GM19351 (cell line): ENCODE results near the gene LYRM1.
"Not testable (repeated sequence)": the region's sequence is repeated elsewhere in the genome, so short reads cannot be mapped to it uniquely, and the experiment has no call there.

ENCODE experiments used
- ATAC-seq: cut with Tn5 transposase; IDR thresholded peaks from one replicate; pipeline ENCODE4 v1.9.1; 2021; ENCODE audit warnings: mild to moderate bottlenecking, moderate library complexity; ENCODE audit not compliant: unreplicated experiment

LYRM1 gene

DNA sequence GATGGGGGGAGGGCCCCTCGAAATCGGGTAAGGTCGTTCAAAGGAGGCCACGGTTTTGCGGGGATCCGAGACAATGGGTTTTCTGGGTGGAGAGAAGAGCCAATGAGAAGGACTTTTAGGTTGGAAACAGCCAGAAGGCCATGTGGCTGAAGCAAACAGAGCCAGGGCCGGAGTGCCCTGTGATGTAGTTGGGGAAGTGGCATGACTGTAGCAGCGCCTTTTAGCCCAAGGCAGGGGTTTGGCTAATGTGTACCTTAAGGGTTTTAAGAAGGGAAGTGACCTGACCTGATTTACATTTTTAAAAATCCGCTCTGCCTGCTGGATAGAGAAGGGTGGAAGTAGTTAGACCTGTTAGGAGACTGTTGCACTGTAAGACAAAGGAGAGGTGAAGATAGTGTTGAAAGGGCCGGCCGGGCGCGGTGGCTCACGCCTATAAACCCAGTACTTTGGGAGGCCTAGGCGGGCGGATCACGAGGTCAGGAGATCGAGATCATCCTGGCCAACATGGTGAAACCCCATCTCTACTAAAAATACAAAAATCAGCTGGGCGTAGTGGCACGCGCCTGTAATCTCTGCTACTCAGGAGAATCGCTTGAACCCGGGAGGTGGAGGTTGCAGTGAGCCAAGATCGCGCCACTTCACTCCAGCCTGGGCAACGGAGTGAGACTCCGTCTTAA is 1.0 kb downstream of the LYRM1 start:
- peak; percentile 27 for ATAC-seq

DNA sequence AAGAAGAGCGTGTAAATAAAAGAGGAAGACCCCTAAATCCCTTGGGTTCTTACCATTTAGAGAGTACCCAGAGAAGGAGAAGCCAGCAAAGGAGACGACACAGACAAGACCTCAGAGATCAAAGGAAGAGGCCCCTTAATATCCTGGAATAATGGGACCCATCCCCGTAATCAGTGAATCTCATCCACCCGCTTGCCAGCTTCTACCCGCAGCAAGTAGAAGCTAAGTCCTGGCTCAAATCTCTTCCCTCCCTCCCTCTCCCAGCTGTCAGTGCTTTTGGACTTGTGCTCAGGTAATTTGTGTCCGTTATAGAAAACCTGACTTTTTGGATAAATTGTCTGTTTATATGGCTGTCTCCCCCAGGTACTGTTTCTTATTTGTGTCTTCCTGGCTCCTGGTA is 1.9 kb downstream of the LYRM1 start:
- ATAC-seq: no peak

DNA sequence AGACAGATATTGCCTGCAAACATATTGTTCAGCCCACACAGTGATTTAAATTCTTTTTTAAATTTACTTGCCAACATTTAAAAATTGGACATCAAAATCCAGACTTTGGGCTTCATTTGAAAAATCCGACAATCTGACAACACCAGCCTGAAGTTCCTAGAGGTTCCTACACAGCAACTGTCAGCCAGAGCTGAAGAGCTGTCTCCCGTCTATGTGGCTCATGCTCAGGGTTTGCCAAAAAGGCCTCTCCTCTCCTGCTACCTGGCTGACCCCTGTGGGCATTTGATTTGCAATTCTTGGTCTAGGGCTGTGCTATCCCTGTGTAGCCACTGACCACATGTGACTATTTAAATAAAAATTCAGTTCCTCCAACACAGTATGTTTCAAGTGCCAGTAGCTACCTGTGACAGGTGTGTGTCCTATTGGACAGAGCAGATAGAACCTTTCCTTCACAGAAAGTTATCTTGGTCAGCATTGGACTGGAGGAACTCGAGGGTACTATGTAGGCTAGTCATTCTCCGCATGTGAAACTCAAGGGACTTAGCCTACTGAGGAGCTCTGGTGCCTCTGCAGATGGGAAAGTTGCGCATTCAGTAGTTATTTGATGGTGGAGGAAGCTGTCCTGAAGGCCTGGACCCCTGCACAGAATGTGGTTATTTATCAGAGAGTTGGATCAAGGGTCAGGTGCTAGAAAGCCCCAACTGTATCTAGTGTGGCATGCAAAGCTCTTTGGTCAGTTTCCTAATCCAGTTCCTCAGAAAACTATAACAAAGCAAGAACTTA is 2.7 kb downstream of the LYRM1 start:
- no peak for ATAC-seq

DNA sequence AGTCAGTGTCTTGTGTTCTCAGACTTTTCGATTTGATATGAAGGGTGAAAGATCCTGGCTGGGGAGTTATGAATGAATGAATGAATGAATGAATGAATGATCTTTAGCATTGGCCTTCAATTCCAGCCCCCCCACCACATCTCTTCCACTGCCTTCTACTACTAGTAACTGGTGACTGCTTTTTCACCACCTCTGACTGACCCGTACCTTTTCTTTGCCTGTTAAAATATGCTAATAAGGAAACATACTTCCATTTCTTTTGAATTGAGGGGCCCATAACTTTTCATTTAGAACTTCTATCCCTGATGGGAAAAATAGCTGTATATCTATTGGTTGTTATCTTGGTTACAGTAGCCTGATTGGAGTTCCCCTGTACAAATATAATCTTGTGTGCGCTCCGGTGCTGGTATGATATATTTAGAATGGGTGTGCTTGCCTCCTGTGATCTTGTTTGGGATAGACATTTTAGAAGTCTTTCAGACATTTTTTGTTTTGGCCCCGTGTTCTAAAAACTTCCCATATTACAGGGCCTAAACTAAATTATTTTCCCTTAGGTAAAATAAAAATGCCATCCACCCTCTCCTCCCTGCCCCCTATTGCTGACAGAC is 3.4 kb downstream of the LYRM1 start:
- no peak for ATAC-seq

DNA sequence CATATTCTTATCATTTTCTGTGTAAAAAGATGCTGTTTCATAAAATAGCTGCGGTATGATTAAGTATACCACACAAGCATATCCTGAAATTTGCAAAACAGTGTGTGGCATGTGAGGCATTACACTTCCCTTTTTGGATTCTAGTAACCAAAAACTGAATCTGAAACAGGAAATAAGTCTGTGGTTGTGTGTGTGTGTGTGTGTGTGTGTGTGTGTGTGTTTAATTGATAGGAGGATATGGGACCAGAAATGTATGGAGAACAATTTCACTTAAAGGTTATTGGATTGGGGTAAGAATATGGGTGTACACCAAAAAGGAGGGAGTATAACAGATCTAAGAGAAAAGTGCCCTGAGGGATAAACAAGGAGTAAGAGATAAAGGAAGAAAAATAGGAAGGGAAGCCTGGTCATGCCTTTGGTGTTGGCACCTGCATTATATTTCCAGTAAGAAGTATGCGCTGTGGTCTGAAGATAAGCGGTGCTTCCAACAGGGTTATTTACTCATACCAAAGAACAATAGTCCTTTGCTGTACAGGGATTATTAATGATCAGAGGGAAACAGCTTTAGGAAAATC is 4.0 kb downstream of the LYRM1 start:
- no peak for ATAC-seq

DNA sequence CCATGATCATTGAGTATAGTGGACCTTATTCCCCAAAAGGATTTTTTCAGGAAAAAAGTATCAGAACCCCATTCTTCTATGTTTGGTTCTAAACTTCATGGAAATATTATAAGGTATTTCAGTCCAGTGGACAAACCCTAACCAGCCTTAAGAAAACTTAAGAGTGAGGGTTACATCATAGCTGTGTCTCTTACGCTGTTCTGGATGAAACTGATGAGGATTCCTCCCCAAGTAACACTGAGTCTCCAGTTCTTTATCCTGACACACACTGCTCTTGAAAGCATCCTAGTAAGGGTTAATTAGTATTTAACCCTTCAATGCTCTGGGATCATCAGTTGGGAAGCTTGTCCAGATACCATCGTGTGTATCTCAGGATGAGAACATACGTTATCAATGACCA is 5.0 kb downstream of the LYRM1 start:
- no peak for ATAC-seq

DNA sequence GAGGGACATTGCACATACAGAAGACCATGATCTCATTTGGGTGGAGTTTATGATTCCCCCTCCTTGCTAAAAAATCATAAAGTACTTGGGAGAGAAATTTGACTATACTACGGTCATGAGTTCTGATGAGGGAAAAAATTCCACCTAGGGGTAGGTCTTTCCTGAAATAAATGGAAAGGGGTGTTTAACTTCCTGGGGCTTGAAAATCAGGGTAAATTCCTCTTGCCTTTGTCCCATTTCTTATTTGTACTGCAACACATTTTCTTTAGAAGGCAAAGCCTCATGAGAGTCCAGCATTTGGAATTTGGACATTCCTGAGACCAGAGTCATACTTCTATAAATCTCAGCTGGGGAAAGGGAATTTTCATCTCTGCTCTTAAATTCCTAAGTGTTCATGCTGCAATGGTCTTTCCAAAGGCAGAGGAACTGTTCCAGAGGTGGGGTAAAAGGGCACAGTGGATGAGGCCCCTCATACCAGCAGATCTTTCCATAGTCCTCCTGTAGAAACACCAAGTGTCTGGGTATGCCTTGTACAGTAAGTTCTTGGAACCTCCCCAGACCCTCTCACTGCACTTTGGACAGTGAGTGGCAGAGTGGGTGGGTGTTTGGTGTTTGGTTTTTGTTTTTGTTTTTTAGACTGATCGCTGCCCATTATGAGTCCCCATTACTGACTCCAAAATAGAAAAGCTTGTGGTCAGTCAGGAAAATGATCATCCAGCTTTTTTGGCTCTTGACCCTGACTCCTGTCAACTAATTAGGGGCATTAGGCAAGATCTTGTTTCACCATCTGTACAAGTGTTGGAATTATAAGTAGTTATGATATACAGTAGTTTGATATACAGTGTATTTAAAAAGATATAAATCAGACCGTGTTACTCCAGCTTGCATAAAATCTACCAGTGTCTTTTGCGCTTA is 6.0 kb downstream of the LYRM1 start:
- ATAC-seq: no peak

DNA sequence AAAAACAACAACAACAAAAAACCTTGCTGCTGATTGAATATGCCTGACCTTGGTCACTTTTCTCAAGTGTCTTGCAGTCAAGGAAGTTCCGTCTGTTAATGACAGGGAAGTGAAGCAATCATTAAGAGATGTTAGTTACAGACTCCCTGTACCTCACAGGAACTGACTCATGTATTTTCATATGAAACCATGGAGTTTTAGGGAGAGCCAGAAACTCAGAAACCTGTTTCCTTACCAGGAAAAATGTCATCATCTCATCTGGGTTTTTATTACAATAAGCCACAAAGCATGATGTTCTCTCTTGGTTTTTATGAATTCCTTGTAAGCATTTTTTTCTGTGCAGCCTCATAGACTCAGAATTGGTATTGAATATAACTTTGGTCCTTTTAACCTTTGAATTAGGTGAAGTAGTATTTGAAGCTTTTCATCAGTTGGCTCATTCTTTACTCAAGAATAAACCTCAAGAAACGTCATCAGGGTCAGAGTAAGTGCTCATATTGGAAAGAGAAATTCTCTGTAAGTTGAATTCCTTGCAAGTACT is 10.3 kb downstream of the LYRM1 start:
- ATAC-seq: no peak

DNA sequence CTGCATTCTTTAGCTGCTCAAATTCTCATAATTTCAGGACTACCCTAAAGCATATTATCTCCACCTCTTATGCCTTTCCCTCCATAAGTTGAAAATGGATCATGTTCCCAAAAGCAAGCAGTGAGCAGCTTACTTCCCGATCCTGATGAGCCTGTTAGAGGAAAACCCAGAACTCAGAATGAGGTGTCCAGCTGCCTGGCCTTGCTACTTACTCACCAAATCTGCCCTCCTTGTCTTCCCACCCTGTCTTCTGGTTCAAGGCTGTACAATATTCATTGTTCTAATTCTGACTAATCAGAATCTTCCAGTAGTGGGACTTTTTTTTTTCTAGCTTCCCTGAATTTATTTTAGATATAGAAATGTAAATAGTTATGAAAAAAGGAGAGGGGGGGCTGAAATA is 10.8 kb downstream of the LYRM1 start:
- no peak for ATAC-seq

DNA sequence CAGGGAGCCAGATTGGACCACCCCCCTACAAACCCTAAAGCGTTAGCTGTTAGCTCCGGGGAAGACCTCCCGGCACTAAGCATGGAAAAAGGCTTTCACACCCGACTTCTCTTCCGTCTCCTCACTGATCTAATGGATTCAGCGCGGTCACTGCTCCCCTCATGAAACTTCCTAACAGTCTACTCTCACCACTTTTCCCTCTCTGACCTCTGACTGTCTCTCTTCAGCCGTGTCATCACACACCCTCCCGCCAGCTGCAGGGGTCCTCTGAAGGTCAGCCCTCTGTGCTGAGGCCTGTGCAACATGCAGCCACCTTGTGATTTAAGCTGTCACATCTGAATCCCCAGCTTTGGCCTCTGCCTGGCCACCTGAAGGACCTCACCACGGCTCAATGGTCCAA is 15.7 kb downstream of the LYRM1 start:
- no peak for ATAC-seq

DNA sequence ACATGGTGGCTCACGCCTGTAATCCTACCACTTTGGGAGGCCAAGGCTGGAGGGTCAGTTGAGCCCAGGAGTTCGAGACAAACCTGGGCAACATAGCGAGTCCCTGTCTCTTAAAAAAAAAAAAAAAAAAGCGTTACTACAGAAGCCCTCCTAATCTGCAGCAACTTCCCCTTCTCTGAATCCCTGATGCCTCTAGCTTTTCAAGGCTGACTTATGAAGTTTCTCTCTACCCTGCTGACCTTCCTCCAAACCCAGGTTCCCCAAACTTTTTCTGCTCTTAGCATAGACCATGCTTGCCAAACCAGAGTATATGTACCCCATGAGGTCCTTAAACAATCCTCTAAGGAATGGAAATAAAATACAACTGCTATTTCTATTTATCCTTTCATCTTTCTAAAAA is 16.4 kb downstream of the LYRM1 start:
- no peak for ATAC-seq

DNA sequence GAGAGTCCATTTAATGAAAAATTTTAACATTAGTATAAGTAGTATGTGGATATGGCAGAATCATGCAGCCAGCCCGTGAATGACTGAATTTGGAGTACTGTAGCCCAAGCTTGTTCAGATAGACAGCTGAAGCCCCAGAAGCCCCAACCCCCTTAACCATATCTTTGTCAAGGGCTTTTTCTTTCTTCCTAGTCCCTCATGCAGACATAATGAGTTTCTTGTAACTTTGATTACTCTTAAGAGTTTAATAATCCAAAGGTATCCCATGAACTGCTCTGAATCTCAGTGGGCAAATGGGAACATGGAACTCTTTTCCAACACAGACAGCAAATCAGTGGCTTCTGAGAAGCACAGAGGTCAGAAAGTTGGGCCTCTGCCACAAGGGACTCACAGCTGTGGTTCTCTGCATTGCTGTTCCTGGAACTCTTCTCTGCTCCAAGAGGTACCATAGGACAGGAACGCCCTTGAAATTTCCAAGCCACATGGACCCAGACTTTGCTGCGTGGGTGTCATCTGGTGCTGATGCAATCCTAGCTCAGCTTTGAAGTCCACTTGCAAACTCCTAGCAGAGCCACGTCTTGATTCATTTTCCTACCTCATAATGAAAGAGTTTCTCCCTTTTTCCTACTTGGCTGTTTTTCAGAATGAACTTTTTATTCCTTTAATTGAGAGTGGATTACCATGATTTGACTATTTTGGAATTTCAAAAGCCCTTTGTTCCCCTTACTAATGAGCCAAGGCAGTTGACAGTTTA is 18.1 kb downstream of the LYRM1 start:
- ATAC-seq: no peak

DNA sequence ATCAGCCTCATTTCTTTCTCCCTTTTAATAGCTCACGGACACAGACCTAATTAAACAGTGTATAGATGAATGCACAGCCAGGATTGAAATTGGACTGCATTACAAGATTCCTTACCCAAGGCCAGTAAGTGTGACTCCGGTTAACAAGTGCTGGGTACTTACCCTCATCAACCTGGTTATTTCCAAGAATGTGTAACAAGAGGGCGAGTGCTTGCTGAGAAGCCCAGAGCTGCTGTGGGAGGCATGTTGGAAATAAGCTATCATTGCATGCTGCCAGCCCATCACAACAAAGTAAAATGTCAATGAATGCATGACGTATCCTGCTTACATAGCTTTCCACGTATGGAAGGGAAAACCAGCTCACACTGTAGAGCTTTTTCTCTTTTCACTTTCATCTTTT is 19.5 kb downstream of the LYRM1 start:
- no peak for ATAC-seq

DNA sequence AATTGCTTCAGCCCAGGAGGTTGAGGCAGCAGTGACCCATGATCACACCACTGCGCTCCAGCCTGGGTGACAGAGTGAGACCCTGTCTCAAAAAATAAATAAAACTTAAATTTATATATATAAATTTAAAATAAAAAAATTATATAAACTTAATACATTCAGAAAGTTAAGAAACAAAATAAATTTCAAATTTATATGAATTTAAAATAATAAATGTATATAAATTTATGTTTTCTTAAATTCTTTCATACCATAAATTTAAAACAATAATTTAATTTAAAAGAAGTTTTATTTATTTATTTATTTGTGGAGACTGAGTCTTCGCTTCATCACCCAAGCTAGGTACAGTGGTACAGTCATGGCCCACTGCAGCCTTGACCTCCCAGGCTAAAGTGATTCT is 20.2 kb downstream of the LYRM1 start:
- no peak for ATAC-seq

DNA sequence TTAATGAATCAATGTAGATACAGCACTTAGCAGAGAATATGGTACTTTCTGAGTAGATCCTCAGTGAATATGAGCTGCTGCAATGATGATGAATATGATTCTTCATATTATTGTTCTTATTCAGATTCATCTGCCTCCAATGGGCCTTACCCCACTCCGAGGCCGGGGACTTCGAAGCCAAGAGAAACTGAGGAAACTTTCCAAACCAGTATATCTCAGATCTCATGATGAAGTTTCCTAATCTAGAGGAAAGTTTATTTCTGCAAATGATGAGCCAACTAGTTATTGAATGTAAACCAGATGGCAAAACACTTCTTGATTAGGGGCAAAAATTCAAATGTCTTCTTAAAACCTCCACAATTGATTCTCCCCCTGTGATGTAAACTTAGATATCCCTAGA is 23.3 kb downstream of the LYRM1 start:
- no peak for ATAC-seq

DNA sequence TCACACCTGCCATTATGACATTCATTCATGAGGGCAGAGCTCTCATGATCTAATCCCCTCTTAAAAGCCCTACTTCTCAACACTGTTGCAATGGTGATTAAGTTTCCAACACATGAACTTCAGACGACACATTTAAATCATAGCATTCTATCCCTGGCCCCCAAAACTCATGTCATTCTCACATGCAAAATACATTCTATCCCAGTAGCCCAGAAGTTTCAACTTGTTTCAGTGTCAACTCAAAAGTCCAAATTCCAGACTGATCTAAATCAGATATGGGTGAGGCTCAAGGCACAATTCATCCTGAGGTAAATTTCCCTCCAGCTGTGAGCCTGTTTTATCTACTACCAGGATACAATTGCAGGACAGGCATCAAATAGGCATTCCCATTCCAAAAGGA is 25.2 kb downstream of the LYRM1 start:
- no peak for ATAC-seq

DNA sequence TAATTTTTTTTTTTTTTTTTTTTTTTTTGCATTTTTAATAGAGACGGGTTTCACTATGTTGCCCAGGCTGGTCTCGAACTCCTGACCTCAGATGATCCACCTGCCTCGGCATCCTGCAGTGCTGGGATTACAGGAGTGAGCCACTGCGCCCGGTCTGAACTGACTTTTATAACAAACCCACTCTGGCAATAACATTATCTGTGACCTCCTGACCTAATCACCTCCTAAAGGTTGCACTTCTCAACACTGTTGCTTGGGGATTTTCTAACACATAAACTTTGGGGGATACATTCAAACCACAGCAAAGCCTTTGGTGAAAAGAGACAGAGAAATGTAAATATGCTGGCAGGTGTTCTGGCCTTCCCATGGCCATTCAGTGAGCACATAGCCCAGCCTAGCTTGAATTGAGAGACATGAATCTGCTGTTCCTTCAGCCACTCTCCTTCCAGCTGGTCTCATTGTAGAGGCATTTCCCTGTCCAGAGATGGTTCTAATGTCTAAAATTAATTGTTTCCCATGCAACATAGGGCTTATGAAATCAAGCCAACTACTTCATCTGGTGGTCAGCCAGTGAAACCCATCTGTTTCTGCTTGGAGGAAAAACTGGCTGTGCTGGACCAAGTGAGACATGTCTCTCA is 28.3 kb downstream of the LYRM1 start:
- ATAC-seq: peak; percentile 44

DNA sequence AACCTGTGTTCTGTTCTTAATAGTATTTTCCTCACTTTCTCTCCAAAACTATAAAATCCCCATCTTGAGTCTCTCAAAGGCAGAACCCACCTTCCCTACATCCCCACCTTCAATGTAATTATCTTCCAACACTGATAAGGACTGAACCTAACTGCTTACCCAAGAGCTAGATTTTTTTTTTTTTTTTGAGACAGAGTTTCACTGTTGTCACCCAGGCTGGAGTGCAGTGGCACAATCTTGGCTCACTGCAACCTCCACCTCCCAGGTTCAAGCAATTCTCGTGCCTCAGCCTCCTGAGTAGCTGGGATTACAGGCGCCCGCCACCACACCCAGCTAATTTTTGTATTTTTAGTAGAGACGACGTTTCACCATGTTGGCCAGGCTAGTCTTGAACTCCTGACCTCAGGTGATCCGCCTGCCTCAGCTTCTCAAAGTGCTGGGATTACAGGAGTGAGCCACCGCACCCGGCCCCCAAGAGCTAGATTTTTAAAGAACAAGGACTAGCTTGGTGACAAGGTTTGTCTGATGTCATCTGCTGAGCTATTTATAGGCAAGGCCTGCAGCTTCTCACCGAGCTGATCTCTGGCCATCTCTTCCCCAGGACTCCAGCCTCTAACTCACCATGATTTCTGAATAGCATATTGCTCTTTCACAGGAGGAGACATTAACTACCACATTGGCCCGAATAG is 29.2 kb downstream of the LYRM1 start:
- ATAC-seq: not testable (repeated sequence)

DNA sequence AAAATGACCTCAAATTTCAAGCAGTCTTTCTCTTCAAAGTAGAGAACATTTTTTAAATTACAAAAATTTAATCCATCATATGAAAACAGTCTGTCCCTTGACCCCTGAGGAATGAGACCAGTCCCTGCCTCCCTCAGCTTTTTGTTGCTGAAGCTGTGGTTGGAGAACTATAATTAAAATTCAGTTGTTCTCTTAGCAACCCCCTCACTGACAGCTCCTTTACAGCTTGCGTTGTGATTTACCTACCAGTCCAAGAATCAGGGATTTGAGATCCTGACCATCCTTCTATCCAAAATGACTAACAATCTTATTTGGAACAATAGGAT is 29.8 kb downstream of the LYRM1 start:
- ATAC-seq: no peak
